H1 (cell line): Measurements from ENCODE around the gene REPIN1. TPM values are rescaled to one million over a fixed set of nuclear protein-coding genes. Genes with fewer than 3 reads are reported as not detected.

ENCODE experiments used
- KDM5A ChIP-seq: fragments of 200-600 bp; IDR thresholded peaks from 2 replicates; pipeline ENCODE4 v1.7.1; 2012; ENCODE audit warnings: mild to moderate bottlenecking, low read length, inconsistent platforms, mixed read lengths
- POLR2A ChIP-seq, 2 experiments: IDR thresholded peaks; 1 replicate in 1 of 2; 2 replicates in 1 of 2; pipeline ENCODE4 v1.6.1; 2011; ENCODE audit warnings: low read depth in 2 of 2, low read length in 2 of 2, mild to moderate bottlenecking in 2 of 2; ENCODE audit errors: control extremely low read depth in 1 of 2
- POLR2AphosphoS5 ChIP-seq: IDR thresholded peaks from 2 replicates; pipeline ENCODE4 v1.6.1; 2011; ENCODE audit warnings: low read depth, low read length
- SIN3A ChIP-seq, 2 experiments: IDR thresholded peaks in 1 of 2; conservative IDR thresholded peaks in 1 of 2; 2 replicates each; pipeline ENCODE4 v1.6.1; 2011 to 2012; ENCODE audit warnings: low read length in 2 of 2, improper control_type of control experiment in 1 of 2, low read depth in 1 of 2, mild to moderate bottlenecking in 1 of 2
- YY1 ChIP-seq: IDR thresholded peaks from 2 replicates; pipeline ENCODE4 v1.6.1; 2011; ENCODE audit warnings: low read depth, mild to moderate bottlenecking, low read length
- polyA plus RNA-seq, 7 experiments: library from polyadenylated mRNA; depleted of rRNA in 3 of 7; stranded (reverse) in 5 of 7; unstranded in 2 of 7; fragments of >200 nt in 5 of 7; fragments of 200-250 nt in 2 of 7; gene quantifications; 1 replicate in 5 of 7; 2 replicates in 1 of 7; 4 replicates in 1 of 7; pipeline versions ENCODE4 v1.2.1 to v1.2.3, GENCODE V29; 2011 to 2013; ENCODE audit warnings: missing spikeins in 2 of 7, mixed read lengths in 2 of 7
- total RNA-seq: library from RNA; stranded (reverse); fragmentation: NEBNext Ultra II Directional; extraction: Animal tissue kit (Norgen Biotek cat#: 25700); gene quantifications from 2 replicates; pipeline ENCODE4 v1.2.1, GENCODE V29; 2021
- TF ChIP-seq, protein P1 (sequence below): fragments of 300-600 bp; sonication (generic); IDR thresholded peaks from 2 replicates; pipeline ENCODE4 v1.7.1; 2012; ENCODE audit warnings: low read length, moderate library complexity, mild to moderate bottlenecking, inconsistent platforms; ENCODE audit not compliant: insufficient replicate concordance
- TF ChIP-seq, protein P2 (sequence below), 3 experiments: IDR thresholded peaks; 1 replicate in 2 of 3; 2 replicates in 1 of 3; pipeline versions ENCODE4 v1.5.1 to v1.6.1; 2011; ENCODE audit warnings: low read length in 3 of 3, mild to moderate bottlenecking in 3 of 3, inconsistent platforms in 2 of 3, low read depth in 1 of 3, moderate library complexity in 1 of 3; ENCODE audit not compliant: insufficient read depth in 1 of 3; ENCODE audit errors: control extremely low read depth in 1 of 3

REPIN1 gene
- total and polyA plus RNA-seq, 2 of the 8 experiments (the other 6 are each of a cell fraction or from before 2014, with no cell fraction given), result 98.6 to 125 TPM

DNA sequence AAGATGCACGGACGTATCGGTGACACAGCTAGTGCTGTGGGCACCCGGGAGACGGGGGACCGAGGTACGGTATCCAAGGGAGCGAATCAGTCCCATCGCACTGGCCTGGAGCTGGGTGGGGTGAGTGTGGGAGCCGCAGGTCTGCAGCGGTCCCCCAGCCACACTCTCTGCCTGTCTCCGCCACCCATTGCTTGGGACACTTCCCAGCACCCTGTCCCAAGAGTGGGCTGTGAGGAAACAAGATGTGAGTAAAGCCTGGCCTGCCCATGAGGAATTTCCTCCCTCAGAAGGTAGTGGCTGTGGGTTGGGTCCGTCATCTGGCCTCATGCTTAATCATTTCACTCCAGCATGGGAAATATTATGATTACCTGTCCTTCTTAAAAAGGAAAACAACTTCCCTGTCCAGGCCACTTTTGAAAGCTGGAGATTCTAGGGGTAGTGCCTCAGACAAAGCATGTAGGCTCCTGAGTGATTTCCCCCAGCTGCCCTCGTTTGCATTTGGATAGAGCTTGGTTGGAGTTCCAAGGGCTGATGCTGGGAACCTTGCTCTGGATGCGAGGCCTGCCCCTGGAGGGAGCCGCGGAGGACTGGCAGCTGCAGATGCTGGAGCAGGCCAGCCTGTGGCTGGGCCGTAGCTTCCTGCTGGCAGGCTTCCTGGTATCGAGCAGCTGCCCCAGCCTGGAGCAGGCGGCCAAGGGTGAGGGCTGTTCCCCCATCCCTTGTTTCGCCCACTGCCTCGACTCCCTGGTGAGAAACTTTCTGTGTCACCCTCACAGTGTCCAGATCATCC, 39.1 kb upstream of the REPIN1 start (continued):
- TF ChIP-seq, protein P1, sequence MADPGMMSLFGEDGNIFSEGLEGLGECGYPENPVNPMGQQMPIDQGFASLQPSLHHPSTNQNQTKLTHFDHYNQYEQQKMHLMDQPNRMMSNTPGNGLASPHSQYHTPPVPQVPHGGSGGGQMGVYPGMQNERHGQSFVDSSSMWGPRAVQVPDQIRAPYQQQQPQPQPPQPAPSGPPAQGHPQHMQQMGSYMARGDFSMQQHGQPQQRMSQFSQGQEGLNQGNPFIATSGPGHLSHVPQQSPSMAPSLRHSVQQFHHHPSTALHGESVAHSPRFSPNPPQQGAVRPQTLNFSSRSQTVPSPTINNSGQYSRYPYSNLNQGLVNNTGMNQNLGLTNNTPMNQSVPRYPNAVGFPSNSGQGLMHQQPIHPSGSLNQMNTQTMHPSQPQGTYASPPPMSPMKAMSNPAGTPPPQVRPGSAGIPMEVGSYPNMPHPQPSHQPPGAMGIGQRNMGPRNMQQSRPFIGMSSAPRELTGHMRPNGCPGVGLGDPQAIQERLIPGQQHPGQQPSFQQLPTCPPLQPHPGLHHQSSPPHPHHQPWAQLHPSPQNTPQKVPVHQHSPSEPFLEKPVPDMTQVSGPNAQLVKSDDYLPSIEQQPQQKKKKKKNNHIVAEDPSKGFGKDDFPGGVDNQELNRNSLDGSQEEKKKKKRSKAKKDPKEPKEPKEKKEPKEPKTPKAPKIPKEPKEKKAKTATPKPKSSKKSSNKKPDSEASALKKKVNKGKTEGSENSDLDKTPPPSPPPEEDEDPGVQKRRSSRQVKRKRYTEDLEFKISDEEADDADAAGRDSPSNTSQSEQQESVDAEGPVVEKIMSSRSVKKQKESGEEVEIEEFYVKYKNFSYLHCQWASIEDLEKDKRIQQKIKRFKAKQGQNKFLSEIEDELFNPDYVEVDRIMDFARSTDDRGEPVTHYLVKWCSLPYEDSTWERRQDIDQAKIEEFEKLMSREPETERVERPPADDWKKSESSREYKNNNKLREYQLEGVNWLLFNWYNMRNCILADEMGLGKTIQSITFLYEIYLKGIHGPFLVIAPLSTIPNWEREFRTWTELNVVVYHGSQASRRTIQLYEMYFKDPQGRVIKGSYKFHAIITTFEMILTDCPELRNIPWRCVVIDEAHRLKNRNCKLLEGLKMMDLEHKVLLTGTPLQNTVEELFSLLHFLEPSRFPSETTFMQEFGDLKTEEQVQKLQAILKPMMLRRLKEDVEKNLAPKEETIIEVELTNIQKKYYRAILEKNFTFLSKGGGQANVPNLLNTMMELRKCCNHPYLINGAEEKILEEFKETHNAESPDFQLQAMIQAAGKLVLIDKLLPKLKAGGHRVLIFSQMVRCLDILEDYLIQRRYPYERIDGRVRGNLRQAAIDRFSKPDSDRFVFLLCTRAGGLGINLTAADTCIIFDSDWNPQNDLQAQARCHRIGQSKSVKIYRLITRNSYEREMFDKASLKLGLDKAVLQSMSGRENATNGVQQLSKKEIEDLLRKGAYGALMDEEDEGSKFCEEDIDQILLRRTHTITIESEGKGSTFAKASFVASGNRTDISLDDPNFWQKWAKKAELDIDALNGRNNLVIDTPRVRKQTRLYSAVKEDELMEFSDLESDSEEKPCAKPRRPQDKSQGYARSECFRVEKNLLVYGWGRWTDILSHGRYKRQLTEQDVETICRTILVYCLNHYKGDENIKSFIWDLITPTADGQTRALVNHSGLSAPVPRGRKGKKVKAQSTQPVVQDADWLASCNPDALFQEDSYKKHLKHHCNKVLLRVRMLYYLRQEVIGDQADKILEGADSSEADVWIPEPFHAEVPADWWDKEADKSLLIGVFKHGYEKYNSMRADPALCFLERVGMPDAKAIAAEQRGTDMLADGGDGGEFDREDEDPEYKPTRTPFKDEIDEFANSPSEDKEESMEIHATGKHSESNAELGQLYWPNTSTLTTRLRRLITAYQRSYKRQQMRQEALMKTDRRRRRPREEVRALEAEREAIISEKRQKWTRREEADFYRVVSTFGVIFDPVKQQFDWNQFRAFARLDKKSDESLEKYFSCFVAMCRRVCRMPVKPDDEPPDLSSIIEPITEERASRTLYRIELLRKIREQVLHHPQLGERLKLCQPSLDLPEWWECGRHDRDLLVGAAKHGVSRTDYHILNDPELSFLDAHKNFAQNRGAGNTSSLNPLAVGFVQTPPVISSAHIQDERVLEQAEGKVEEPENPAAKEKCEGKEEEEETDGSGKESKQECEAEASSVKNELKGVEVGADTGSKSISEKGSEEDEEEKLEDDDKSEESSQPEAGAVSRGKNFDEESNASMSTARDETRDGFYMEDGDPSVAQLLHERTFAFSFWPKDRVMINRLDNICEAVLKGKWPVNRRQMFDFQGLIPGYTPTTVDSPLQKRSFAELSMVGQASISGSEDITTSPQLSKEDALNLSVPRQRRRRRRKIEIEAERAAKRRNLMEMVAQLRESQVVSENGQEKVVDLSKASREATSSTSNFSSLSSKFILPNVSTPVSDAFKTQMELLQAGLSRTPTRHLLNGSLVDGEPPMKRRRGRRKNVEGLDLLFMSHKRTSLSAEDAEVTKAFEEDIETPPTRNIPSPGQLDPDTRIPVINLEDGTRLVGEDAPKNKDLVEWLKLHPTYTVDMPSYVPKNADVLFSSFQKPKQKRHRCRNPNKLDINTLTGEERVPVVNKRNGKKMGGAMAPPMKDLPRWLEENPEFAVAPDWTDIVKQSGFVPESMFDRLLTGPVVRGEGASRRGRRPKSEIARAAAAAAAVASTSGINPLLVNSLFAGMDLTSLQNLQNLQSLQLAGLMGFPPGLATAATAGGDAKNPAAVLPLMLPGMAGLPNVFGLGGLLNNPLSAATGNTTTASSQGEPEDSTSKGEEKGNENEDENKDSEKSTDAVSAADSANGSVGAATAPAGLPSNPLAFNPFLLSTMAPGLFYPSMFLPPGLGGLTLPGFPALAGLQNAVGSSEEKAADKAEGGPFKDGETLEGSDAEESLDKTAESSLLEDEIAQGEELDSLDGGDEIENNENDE, result no peak
- TF ChIP-seq SIN3A (conservative IDR thresholded peaks at IDR 0.05 in 1 of 2, IDR thresholded peaks at IDR 0.05 in 1 of 2; ENCODE audit: low read depth in 1 of 2, low read length in 2 of 2), result peak in 1 of 2 experiments; percentile 75; a peak in 1 of 4 replicates
- peak in 1 of 2 experiments; percentile 36; a peak in 1 of 3 replicates for TF ChIP-seq POLR2A (IDR thresholded peaks at IDR 0.05; ENCODE audit: control extremely low read depth in 1 of 2, low read depth in 2 of 2, low read length in 2 of 2)
- TF ChIP-seq YY1, result 0 out of 2 replicates have a peak, but pooled peaks have one; percentile 31
- TF ChIP-seq POLR2AphosphoS5, result no peak
- no peak for TF ChIP-seq KDM5A
- TF ChIP-seq, protein P2, sequence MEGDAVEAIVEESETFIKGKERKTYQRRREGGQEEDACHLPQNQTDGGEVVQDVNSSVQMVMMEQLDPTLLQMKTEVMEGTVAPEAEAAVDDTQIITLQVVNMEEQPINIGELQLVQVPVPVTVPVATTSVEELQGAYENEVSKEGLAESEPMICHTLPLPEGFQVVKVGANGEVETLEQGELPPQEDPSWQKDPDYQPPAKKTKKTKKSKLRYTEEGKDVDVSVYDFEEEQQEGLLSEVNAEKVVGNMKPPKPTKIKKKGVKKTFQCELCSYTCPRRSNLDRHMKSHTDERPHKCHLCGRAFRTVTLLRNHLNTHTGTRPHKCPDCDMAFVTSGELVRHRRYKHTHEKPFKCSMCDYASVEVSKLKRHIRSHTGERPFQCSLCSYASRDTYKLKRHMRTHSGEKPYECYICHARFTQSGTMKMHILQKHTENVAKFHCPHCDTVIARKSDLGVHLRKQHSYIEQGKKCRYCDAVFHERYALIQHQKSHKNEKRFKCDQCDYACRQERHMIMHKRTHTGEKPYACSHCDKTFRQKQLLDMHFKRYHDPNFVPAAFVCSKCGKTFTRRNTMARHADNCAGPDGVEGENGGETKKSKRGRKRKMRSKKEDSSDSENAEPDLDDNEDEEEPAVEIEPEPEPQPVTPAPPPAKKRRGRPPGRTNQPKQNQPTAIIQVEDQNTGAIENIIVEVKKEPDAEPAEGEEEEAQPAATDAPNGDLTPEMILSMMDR (IDR thresholded peaks at IDR 0.05; ENCODE audit: control extremely low read depth in 1 of 3, insufficient read depth in 1 of 3, low read depth in 1 of 3, low read length in 3 of 3), result peak in 2 of 3 experiments; percentile 5 to 18; a peak in 1 of 4 replicates
